Kidney epithelial cell (primary cell): ENCODE data around the gene LNX2. TPM values are rescaled to one million over a fixed set of nuclear protein-coding genes. Genes with fewer than 3 reads are reported as not detected.

Source experiments
- DNase-seq: peaks from one replicate; pipeline ENCODE4 v3.0.0-alpha.2; 2010; ENCODE audit warnings: low read depth
- H3K27me3 ChIP-seq: 2 replicates; pipeline ENCODE4 v1.6.0; 2011; ENCODE audit warnings: low read length; ENCODE audit not compliant: control insufficient read depth, insufficient read depth
- H3K36me3 ChIP-seq: 2 replicates; pipeline ENCODE4 v1.5.1; 2011; ENCODE audit warnings: low read length; ENCODE audit not compliant: control insufficient read depth, insufficient read depth
- H3K4me3 ChIP-seq: 2 replicates; pipeline ENCODE4 v1.5.1; 2011; ENCODE audit warnings: low read depth, mild to moderate bottlenecking, control low read depth, low read length
- CTCF ChIP-seq: IDR thresholded peaks from 2 replicates; pipeline ENCODE4 v1.5.1; 2011; ENCODE audit warnings: mild to moderate bottlenecking, moderate library complexity, low read length, control low read depth, inconsistent platforms; ENCODE audit not compliant: insufficient read depth, poor library complexity, severe bottlenecking
- total RNA-seq: library from RNA; depleted of rRNA; stranded (reverse); fragments of >200 nt; gene quantifications from 2 replicates; pipeline ENCODE4 v1.2.3, GENCODE V29; 2015

The LNX2 gene
- total RNA-seq, 1 donor from 2014 or later: 11.4 TPM

GRCh38 chr13:27578121-27579030 is 42.0 kb downstream of the LNX2 start:
- DNase-seq: no peak
- Histone ChIP-seq H3K27me3 (no peaks in the 10 kb centered on the region), H3K36me3 (no peaks in the 10 kb centered on the region), H3K4me3 (no peak overlapping the region)
- TF ChIP-seq CTCF: no peak

- TF ChIP-seq CTCF: no peak
- H3K4me3 ChIP-seq: no peak overlapping the region
- no peaks in the 10 kb centered on the region for H3K36me3 ChIP-seq
- H3K27me3 ChIP-seq: no peaks in the 10 kb centered on the region
- DNase-seq: no peak
Measured at GRCh38 chr13:27574661-27575060, 45.7 kb downstream of the LNX2 start.

GRCh38 chr13:27573265-27573664 is 47.1 kb downstream of the LNX2 start:
- Histone ChIP-seq H3K27me3 (no peaks in the 10 kb centered on the region), H3K4me3 (no peak overlapping the region), H3K36me3 (no peaks in the 10 kb centered on the region)
- TF ChIP-seq CTCF: no peak
- DNase-seq: peak; percentile 12

- Histone ChIP-seq H3K27me3 (no peaks in the 10 kb centered on the region), H3K36me3 (no peaks in the 10 kb centered on the region), H3K4me3 (no peak overlapping the region)
- no peak for DNase-seq
- TF ChIP-seq CTCF: no peak
Measured at GRCh38 chr13:27572234-27572901, 48.0 kb downstream of the LNX2 start.

- Histone ChIP-seq H3K4me3 (no peak overlapping the region), H3K27me3 (no peaks in the 10 kb centered on the region), H3K36me3 (no peaks in the 10 kb centered on the region)
- no peak for DNase-seq
- no peak for TF ChIP-seq CTCF
Measured at GRCh38 chr13:27570906-27571305, 49.4 kb downstream of the LNX2 start.
